Measurements from ENCODE around the gene WFIKKN2.

The WFIKKN2 gene

GRCh38 chr17:50835301-50836234, at the start of gene WFIKKN2:
Gene WFIKKN2 (plus strand): TSS chr17:50835586. CDS start chr17:50835938, 352 bp downstream.
- H3K27me3 Mint-ChIP-seq: peaks cover 42% of the 10 kb centered on the region
- DNase-seq (ENCODE audit: low spot score in 2 of 2): no peak
- no peaks in the 10 kb centered on the region for H3K4me1 Mint-ChIP-seq
- H3K27ac Mint-ChIP-seq (ENCODE audit: low read depth): no peak within 1 kb of the TSS
- ATAC-seq (replicated peaks; ENCODE audit: extremely low read depth, poor library complexity, severe bottlenecking): no peak
- H3K4me3 Mint-ChIP-seq: no peak within 1 kb of the TSS
- H3K9me3 Mint-ChIP-seq: no peaks in the 10 kb centered on the region
- no peaks in the 10 kb centered on the region for H3K36me3 Mint-ChIP-seq (ENCODE audit: insufficient read depth)

GRCh38 chr17:50785946-50786570, 49.3 kb upstream of the WFIKKN2 start:
- ATAC-seq (replicated peaks; ENCODE audit: extremely low read depth, poor library complexity, severe bottlenecking): no peak
- Mint-ChIP-seq H3K27ac (ENCODE audit: low read depth) (no peak overlapping the region), H3K9me3 (no peaks in the 10 kb centered on the region), H3K4me1 (peaks cover 9% of the 10 kb centered on the region), H3K27me3 (peaks cover 10% of the 10 kb centered on the region), H3K36me3 (ENCODE audit: insufficient read depth) (no peaks in the 10 kb centered on the region), H3K4me3 (no peak overlapping the region)
- DNase-seq (ENCODE audit: low spot score in 2 of 2): no peak

GRCh38 chr17:50787106-50787505, 48.3 kb upstream of the WFIKKN2 start:
- no peak overlapping the region for H3K27ac Mint-ChIP-seq (ENCODE audit: low read depth)

GRCh38 chr17:50790618-50791017, 44.8 kb upstream of the WFIKKN2 start:
- ATAC-seq (replicated peaks; ENCODE audit: extremely low read depth, poor library complexity, severe bottlenecking) (no peak), DNase-seq (ENCODE audit: low spot score in 2 of 2) (no peak)
- H3K36me3 Mint-ChIP-seq (ENCODE audit: insufficient read depth): no peaks in the 10 kb centered on the region

More at GRCh38 chr17:50787106-50787505, 48.3 kb upstream of the WFIKKN2 start:
- ATAC-seq (replicated peaks; ENCODE audit: extremely low read depth, poor library complexity, severe bottlenecking) (no peak), DNase-seq (ENCODE audit: low spot score in 2 of 2) (no peak)
- no peaks in the 10 kb centered on the region for H3K9me3 Mint-ChIP-seq
- H3K36me3 Mint-ChIP-seq (ENCODE audit: insufficient read depth): no peaks in the 10 kb centered on the region
- H3K4me3 Mint-ChIP-seq: no peak overlapping the region
- H3K4me1 Mint-ChIP-seq: peaks cover 9% of the 10 kb centered on the region
- H3K27me3 Mint-ChIP-seq: peaks cover 10% of the 10 kb centered on the region

GRCh38 chr17:50792132-50792531, 43.3 kb upstream of the WFIKKN2 start:
- Mint-ChIP-seq H3K36me3 (ENCODE audit: insufficient read depth) (no peaks in the 10 kb centered on the region), H3K27me3 (no peaks in the 10 kb centered on the region), H3K9me3 (no peaks in the 10 kb centered on the region), H3K4me3 (no peak overlapping the region), H3K27ac (ENCODE audit: low read depth) (no peak overlapping the region), H3K4me1 (peaks cover 6% of the 10 kb centered on the region)
- ATAC-seq (replicated peaks; ENCODE audit: extremely low read depth, poor library complexity, severe bottlenecking) (no peak), DNase-seq (ENCODE audit: low spot score in 2 of 2) (no peak)

More at GRCh38 chr17:50790618-50791017, 44.8 kb upstream of the WFIKKN2 start:
- peaks cover 6% of the 10 kb centered on the region for H3K4me1 Mint-ChIP-seq
- H3K9me3 Mint-ChIP-seq: no peaks in the 10 kb centered on the region
- no peak overlapping the region for H3K27ac Mint-ChIP-seq (ENCODE audit: low read depth)
- H3K4me3 Mint-ChIP-seq: no peak overlapping the region
- no peaks in the 10 kb centered on the region for H3K27me3 Mint-ChIP-seq

- DNase-seq (ENCODE audit: low spot score in 2 of 2) (no peak), ATAC-seq (replicated peaks; ENCODE audit: extremely low read depth, poor library complexity, severe bottlenecking) (no peak)
- Mint-ChIP-seq H3K9me3 (no peaks in the 10 kb centered on the region), H3K27me3 (no peaks in the 10 kb centered on the region), H3K4me1 (peaks cover 6% of the 10 kb centered on the region), H3K4me3 (no peak overlapping the region), H3K36me3 (ENCODE audit: insufficient read depth) (no peaks in the 10 kb centered on the region), H3K27ac (ENCODE audit: low read depth) (no peak overlapping the region)
These were observed 42.4 kb upstream of the WFIKKN2 start for GRCh38 chr17:50793007-50793406.

GRCh38 chr17:50794361-50794760, 41.0 kb upstream of the WFIKKN2 start:
- H3K4me1 Mint-ChIP-seq: peaks cover 6% of the 10 kb centered on the region
- H3K36me3 Mint-ChIP-seq (ENCODE audit: insufficient read depth): no peaks in the 10 kb centered on the region
- no peak overlapping the region for H3K27ac Mint-ChIP-seq (ENCODE audit: low read depth)

GRCh38 chr17:50797135-50797810, 38.1 kb upstream of the WFIKKN2 start:
- H3K27ac Mint-ChIP-seq (ENCODE audit: low read depth): no peak overlapping the region
- DNase-seq (ENCODE audit: low spot score in 2 of 2) (no peak), ATAC-seq (replicated peaks; ENCODE audit: extremely low read depth, poor library complexity, severe bottlenecking) (no peak)
- no peaks in the 10 kb centered on the region for H3K9me3 Mint-ChIP-seq
- H3K36me3 Mint-ChIP-seq (ENCODE audit: insufficient read depth): no peaks in the 10 kb centered on the region
- no peaks in the 10 kb centered on the region for H3K27me3 Mint-ChIP-seq
- no peak overlapping the region for H3K4me3 Mint-ChIP-seq
- H3K4me1 Mint-ChIP-seq: peaks cover 6% of the 10 kb centered on the region

More at GRCh38 chr17:50794361-50794760, 41.0 kb upstream of the WFIKKN2 start:
- DNase-seq (ENCODE audit: low spot score in 2 of 2) (no peak), ATAC-seq (replicated peaks; ENCODE audit: extremely low read depth, poor library complexity, severe bottlenecking) (no peak)
- Mint-ChIP-seq H3K4me3 (no peak overlapping the region), H3K9me3 (no peaks in the 10 kb centered on the region), H3K27me3 (no peaks in the 10 kb centered on the region)

- H3K4me1 Mint-ChIP-seq: no peaks in the 10 kb centered on the region
- H3K4me3 Mint-ChIP-seq: no peak overlapping the region
- DNase-seq (ENCODE audit: low spot score in 2 of 2) (no peak), ATAC-seq (replicated peaks; ENCODE audit: extremely low read depth, poor library complexity, severe bottlenecking) (no peak)
- H3K27ac Mint-ChIP-seq (ENCODE audit: low read depth): no peak overlapping the region
- no peaks in the 10 kb centered on the region for H3K27me3 Mint-ChIP-seq
- no peaks in the 10 kb centered on the region for H3K36me3 Mint-ChIP-seq (ENCODE audit: insufficient read depth)
- H3K9me3 Mint-ChIP-seq: no peaks in the 10 kb centered on the region
These were observed 36.7 kb upstream of the WFIKKN2 start for GRCh38 chr17:50798424-50799288.

- Mint-ChIP-seq H3K27ac (ENCODE audit: low read depth) (no peak overlapping the region), H3K4me1 (no peaks in the 10 kb centered on the region), H3K9me3 (no peaks in the 10 kb centered on the region), H3K27me3 (no peaks in the 10 kb centered on the region), H3K36me3 (ENCODE audit: insufficient read depth) (no peaks in the 10 kb centered on the region), H3K4me3 (no peak overlapping the region)
- no peak for ATAC-seq (replicated peaks; ENCODE audit: extremely low read depth, poor library complexity, severe bottlenecking)
- DNase-seq (ENCODE audit: low spot score in 2 of 2): no peak
These were observed 35.8 kb upstream of the WFIKKN2 start for GRCh38 chr17:50799582-50799981.

- Mint-ChIP-seq H3K27ac (ENCODE audit: low read depth) (no peak overlapping the region), H3K9me3 (no peaks in the 10 kb centered on the region), H3K4me3 (no peak overlapping the region), H3K4me1 (no peaks in the 10 kb centered on the region), H3K36me3 (ENCODE audit: insufficient read depth) (no peaks in the 10 kb centered on the region), H3K27me3 (no peaks in the 10 kb centered on the region)
- ATAC-seq (replicated peaks; ENCODE audit: extremely low read depth, poor library complexity, severe bottlenecking) (no peak), DNase-seq (ENCODE audit: low spot score in 2 of 2) (no peak)
These were observed 35.1 kb upstream of the WFIKKN2 start for GRCh38 chr17:50800196-50800700.

Data from central memory CD8-positive, alpha-beta T cell (primary cell).